GM12892 (cell line): ENCODE data around the gene SLC22A13.

ENCODE experiments used
- POLR2A ChIP-seq: IDR thresholded peaks from 2 replicates; pipeline ENCODE4 v1.6.1; 2011; ENCODE audit warnings: low read depth, low read length, control low read depth
- POLR2AphosphoS5 ChIP-seq: IDR thresholded peaks from 2 replicates; pipeline ENCODE4 v1.6.1; 2011; ENCODE audit warnings: low read depth, low read length, control low read depth
- TAF1 ChIP-seq: IDR thresholded peaks from 2 replicates; pipeline ENCODE4 v1.6.1; 2011; ENCODE audit warnings: low read depth, mild to moderate bottlenecking, control low read depth, low read length, borderline replicate concordance

- TF ChIP-seq POLR2A, result no peak
- no peak for TF ChIP-seq POLR2AphosphoS5
- TF ChIP-seq TAF1, result no peak
Observed at GRCh38 chr3:38274864-38275649, 9.4 kb downstream of the SLC22A13 start.
